GM23338 (cell line): Measurements from ENCODE around the gene CPT2. TPM values are rescaled to one million over a fixed set of nuclear protein-coding genes. Genes with fewer than 3 reads are reported as not detected.

Experiments used
- ATAC-seq: fragments of 200-7000 bp; cut with Tn5 transposase; 3 replicates; pipeline ENCODE4 v1.9.1; 2020
- DNase-seq: peaks from one replicate; pipeline ENCODE4 v3.0.0-alpha.2; 2015; ENCODE audit warnings: low spot score
- H2AFZ ChIP-seq: fragments of 200-600 bp; sonication (generic); 2 replicates; pipeline ENCODE4 v1.8.0; 2016; ENCODE audit warnings: antibody characterized with exemption, mild to moderate bottlenecking, moderate library complexity
- H3F3A ChIP-seq: fragments of 200-600 bp; sonication (generic); replicated peaks from 2 replicates; pipeline ENCODE4 v1.8.0; 2017; ENCODE audit warnings: antibody characterized with exemption, mixed run types, low read depth
- H3K27ac ChIP-seq: fragments of 200-600 bp; sonication (generic); 2 replicates; pipeline ENCODE4 v1.6.1; 2016; ENCODE audit warnings: low read depth
- H3K27me3 ChIP-seq: fragments of 200-600 bp; sonication (generic); 2 replicates; pipeline ENCODE4 v1.8.0; 2016; ENCODE audit warnings: mild to moderate bottlenecking, mixed run types, moderate library complexity; ENCODE audit not compliant: insufficient read depth
- H3K36me3 ChIP-seq: fragments of 200-600 bp; sonication (generic); 2 replicates; pipeline ENCODE4 v1.8.0; 2016; ENCODE audit warnings: mild to moderate bottlenecking; ENCODE audit not compliant: insufficient read depth
- H3K4me1 ChIP-seq: fragments of 200-600 bp; sonication (generic); 2 replicates; pipeline ENCODE4 v1.8.0; 2016; ENCODE audit warnings: mild to moderate bottlenecking, moderate library complexity; ENCODE audit not compliant: insufficient read depth
- H3K4me2 ChIP-seq: fragments of 200-600 bp; sonication (generic); 2 replicates; pipeline ENCODE4 v1.7.1; 2017; ENCODE audit warnings: mixed run types
- H3K4me3 ChIP-seq: fragments of 200-600 bp; sonication (generic); 2 replicates; pipeline ENCODE4 v1.6.1; 2016; ENCODE audit warnings: mixed run types
- H3K79me2 ChIP-seq: fragments of 200-600 bp; sonication (generic); replicated peaks from 2 replicates; pipeline ENCODE4 v1.8.0; 2017; ENCODE audit warnings: mild to moderate bottlenecking; ENCODE audit not compliant: insufficient read depth
- H3K9me2 ChIP-seq: fragments of 200-600 bp; sonication (generic); 2 replicates; pipeline ENCODE4 v1.8.0; 2017; ENCODE audit not compliant: insufficient read depth
- H4K20me1 ChIP-seq: fragments of 200-600 bp; sonication (generic); replicated peaks from 2 replicates; pipeline ENCODE4 v1.8.0; 2017; ENCODE audit warnings: mild to moderate bottlenecking; ENCODE audit not compliant: insufficient read depth
- H3K27ac Mint-ChIP-seq: 2 replicates; pipeline ENCODE4 v1.8.0; 2020; ENCODE audit warnings: inconsistent platforms, mild to moderate bottlenecking, moderate library complexity, mixed read lengths
- H3K27me3 Mint-ChIP-seq: 3 replicates; pipeline ENCODE4 v1.8.0; 2022; ENCODE audit warnings: low read depth, mild to moderate bottlenecking, moderate library complexity, mixed read lengths, inconsistent platforms; ENCODE audit not compliant: insufficient read depth, poor library complexity
- H3K36me3 Mint-ChIP-seq: 3 replicates; pipeline ENCODE4 v1.8.0; 2021; ENCODE audit warnings: low read depth, mild to moderate bottlenecking, inconsistent platforms, moderate library complexity, mixed read lengths
- H3K4me1 Mint-ChIP-seq: 3 replicates; pipeline ENCODE4 v1.8.0; 2020; ENCODE audit warnings: mild to moderate bottlenecking, inconsistent platforms, mixed read lengths
- H3K4me3 Mint-ChIP-seq: 3 replicates; pipeline ENCODE4 v1.8.0; 2021; ENCODE audit warnings: moderate library complexity, mild to moderate bottlenecking, inconsistent platforms, mixed read lengths
- H3K9me3 Mint-ChIP-seq: 3 replicates; pipeline ENCODE4 v1.8.0; 2020; ENCODE audit warnings: moderate library complexity, mild to moderate bottlenecking, inconsistent platforms, mixed read lengths
- EZH2 ChIP-seq: fragments of 200-600 bp; sonication (generic); IDR thresholded peaks from one replicate; pipeline ENCODE4 v1.8.0; 2017; ENCODE audit warnings: antibody characterized with exemption, mild to moderate bottlenecking, low read depth; ENCODE audit not compliant: unreplicated experiment
- EZH2phosphoT487 ChIP-seq: fragments of 200-600 bp; sonication (generic); IDR thresholded peaks from one replicate; pipeline ENCODE4 v1.8.1; 2018; ENCODE audit warnings: antibody characterized with exemption; ENCODE audit not compliant: unreplicated experiment
- JUNB ChIP-seq: IDR thresholded peaks from one replicate; pipeline ENCODE4 v1.6.1; 2016; ENCODE audit warnings: antibody characterized with exemption; ENCODE audit not compliant: unreplicated experiment
- STAT1 ChIP-seq: IDR thresholded peaks from one replicate; pipeline ENCODE4 v1.6.1; 2016; ENCODE audit warnings: antibody characterized with exemption; ENCODE audit not compliant: unreplicated experiment
- ZNF114 ChIP-seq: fragments of 250-450 bp; sonication (Bioruptor Pico); IDR thresholded peaks from 2 replicates; pipeline ENCODE4 v1.5.0; 2020; ENCODE audit warnings: mild to moderate bottlenecking, moderate library complexity
- ZNF331 ChIP-seq: fragments of 250-450 bp; sonication (Bioruptor Pico); IDR thresholded peaks from 2 replicates; pipeline ENCODE4 v1.5.0; 2020; ENCODE audit warnings: low read depth, mild to moderate bottlenecking, moderate library complexity
- polyA plus RNA-seq: library from polyadenylated mRNA; unstranded; fragments of >200 nt; fragmentation: Nextera tagmentation; extraction: Ambion mirVana; gene quantifications from 2 replicates; pipeline ENCODE4 v1.2.1, GENCODE V29; 2016
- total RNA-seq: library from RNA; depleted of rRNA; stranded (reverse); fragments of >200 nt; shearing (Covaris generic); gene quantifications from 2 replicates; pipeline ENCODE4 v1.2.3, GENCODE V29; 2014
- TF ChIP-seq, protein P1 (sequence below), 2 experiments: fragments of 200-600 bp in 1 of 2; sonication (generic) in 1 of 2; conservative IDR thresholded peaks; 2 replicates each; pipeline versions ENCODE4 v1.5.1 to v1.6.1; 2016 to 2017; ENCODE audit warnings: antibody characterized with exemption in 2 of 2, low read depth in 2 of 2, mild to moderate bottlenecking in 2 of 2, moderate library complexity in 1 of 2

The CPT2 gene
- total and polyA plus RNA-seq, 2 experiments from 2014 or later, result 11.2 to 30.6 TPM

- H3K27ac ChIP-seq, result no peak overlapping the region
- H3K79me2 ChIP-seq, result no peaks in the 10 kb centered on the region
- no peaks in the 10 kb centered on the region for H4K20me1 ChIP-seq
- H3K4me3 ChIP-seq, result no peak overlapping the region
- ATAC-seq (peak; percentile 74), DNase-seq (peak; percentile 47)
- H3K4me1 ChIP-seq, result 0 out of 2 replicates have a peak, but pooled peaks cover under 1% of the 10 kb centered on the region
- no peak overlapping the region for H2AFZ ChIP-seq
- Mint-ChIP-seq H3K27ac (no peak overlapping the region), H3K27me3 (peaks cover 5% of the 10 kb centered on the region), H3K36me3 (no peaks in the 10 kb centered on the region), H3K4me3 (no peak overlapping the region), H3K4me1 (peaks cover 8% of the 10 kb centered on the region; the same call in 2 of the 3 replicates), H3K9me3 (no peaks in the 10 kb centered on the region; the same call in 2 of the 3 replicates)
- no peak for TF ChIP-seq JUNB
- TF ChIP-seq, protein P1, sequence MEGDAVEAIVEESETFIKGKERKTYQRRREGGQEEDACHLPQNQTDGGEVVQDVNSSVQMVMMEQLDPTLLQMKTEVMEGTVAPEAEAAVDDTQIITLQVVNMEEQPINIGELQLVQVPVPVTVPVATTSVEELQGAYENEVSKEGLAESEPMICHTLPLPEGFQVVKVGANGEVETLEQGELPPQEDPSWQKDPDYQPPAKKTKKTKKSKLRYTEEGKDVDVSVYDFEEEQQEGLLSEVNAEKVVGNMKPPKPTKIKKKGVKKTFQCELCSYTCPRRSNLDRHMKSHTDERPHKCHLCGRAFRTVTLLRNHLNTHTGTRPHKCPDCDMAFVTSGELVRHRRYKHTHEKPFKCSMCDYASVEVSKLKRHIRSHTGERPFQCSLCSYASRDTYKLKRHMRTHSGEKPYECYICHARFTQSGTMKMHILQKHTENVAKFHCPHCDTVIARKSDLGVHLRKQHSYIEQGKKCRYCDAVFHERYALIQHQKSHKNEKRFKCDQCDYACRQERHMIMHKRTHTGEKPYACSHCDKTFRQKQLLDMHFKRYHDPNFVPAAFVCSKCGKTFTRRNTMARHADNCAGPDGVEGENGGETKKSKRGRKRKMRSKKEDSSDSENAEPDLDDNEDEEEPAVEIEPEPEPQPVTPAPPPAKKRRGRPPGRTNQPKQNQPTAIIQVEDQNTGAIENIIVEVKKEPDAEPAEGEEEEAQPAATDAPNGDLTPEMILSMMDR (conservative IDR thresholded peaks at IDR 0.05; ENCODE audit: low read depth in 2 of 2), result peak; percentile 17 to 33; a peak in 2 of 4 replicates
- H3K36me3 ChIP-seq, result no peaks in the 10 kb centered on the region
- no peak overlapping the region for H3K4me2 ChIP-seq
- H3K27me3 ChIP-seq, result no peaks in the 10 kb centered on the region
- H3F3A ChIP-seq, result no peaks in the 10 kb centered on the region
- no peaks in the 10 kb centered on the region for H3K9me2 ChIP-seq
Measured at GRCh38 chr1:53190210-53190611, 6.4 kb upstream of the CPT2 start.

DNA sequence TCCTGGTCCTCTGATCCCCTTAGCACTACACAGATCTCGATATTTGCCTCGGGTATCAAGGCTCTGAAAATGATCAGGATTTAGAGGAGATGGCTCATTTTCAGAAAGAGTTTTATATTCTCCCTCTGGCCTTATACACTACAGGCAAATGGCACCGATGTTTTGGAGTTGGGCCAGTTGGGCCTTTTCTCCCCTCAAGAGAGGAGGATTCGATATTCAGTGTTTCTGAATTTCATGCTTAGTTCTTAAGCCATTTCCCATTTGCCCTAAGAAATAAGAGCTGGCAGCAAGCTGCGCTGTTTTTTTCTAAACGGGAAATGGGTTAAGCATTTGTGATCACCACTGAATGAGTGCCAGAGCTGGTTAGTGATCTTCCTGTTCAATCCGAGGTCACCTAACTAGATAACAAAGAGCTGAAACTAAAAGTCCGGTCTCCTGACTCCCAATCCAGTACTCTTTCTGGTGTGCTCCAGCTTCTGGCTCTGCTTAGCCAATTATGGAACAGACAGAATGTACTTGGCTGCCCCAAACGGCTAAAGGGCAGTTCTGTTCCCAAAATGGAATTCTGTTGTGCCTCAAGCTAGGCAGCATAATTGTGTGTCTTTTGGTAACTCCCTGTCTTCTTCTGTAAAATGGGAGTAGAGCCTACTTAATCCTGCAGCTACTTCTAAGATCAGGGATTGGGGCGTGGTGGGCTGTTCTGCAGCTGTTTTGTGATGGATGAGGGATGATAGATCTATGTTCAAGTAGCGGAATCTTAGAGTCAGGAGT, 1.2 kb upstream of the CPT2 start:
- H3K9me2 ChIP-seq, result no peaks in the 10 kb centered on the region
- no peaks in the 10 kb centered on the region for H3K36me3 ChIP-seq
- peaks cover 17% of the 10 kb centered on the region for H3K27me3 Mint-ChIP-seq
- ATAC-seq (no peak), DNase-seq (no peak)
- peaks cover 23% of the 10 kb centered on the region for H3K4me1 Mint-ChIP-seq
- H3K27ac ChIP-seq, result no peak overlapping the region
- H3K27ac Mint-ChIP-seq, result no peak overlapping the region
- H3K79me2 ChIP-seq, result peaks cover 8% of the 10 kb centered on the region
- H3K4me2 ChIP-seq, result peak overlapping the region; percentile 54
- peak overlapping the region; percentile 97; the same call in 1 of the 3 replicates for H3K4me3 Mint-ChIP-seq
- H3K36me3 Mint-ChIP-seq, result peaks cover 3% of the 10 kb centered on the region; the same call in 1 of the 3 replicates
- H3K4me1 ChIP-seq, result peaks cover 11% of the 10 kb centered on the region
- peak overlapping the region; percentile 35 for H2AFZ ChIP-seq
- H3F3A ChIP-seq, result no peaks in the 10 kb centered on the region
- H3K9me3 Mint-ChIP-seq, result no peaks in the 10 kb centered on the region; the same call in 1 of the 3 replicates
- peaks cover 4% of the 10 kb centered on the region; the same call in 1 of the 2 replicates for H3K27me3 ChIP-seq
- no peaks in the 10 kb centered on the region for H4K20me1 ChIP-seq
- peak overlapping the region; percentile 94; the same call in 1 of the 2 replicates for H3K4me3 ChIP-seq
- TF ChIP-seq STAT1, result no peak
- no peak for TF ChIP-seq ZNF331 (CRISPR knock-in tag)
- no peak for TF ChIP-seq EZH2
- TF ChIP-seq, protein P1 (conservative IDR thresholded peaks at IDR 0.05; ENCODE audit: low read depth in 2 of 2), result no peak
- TF ChIP-seq EZH2phosphoT487, result no peak
- TF ChIP-seq ZNF114 (CRISPR knock-in tag), result no peak
